GM03348 (cell line): ENCODE measurements around the gene DST.
"Not testable (repeated sequence)": the region's sequence is repeated elsewhere in the genome, so short reads cannot be mapped to it uniquely, and the experiment has no call there.

Experiments
- DNase-seq: peaks from one replicate; pipeline ENCODE4 v3.0.0; 2012; ENCODE audit warnings: low spot score

Gene DST

GRCh38 chr6:56571605-56572004 is 71.1 kb downstream of the DST start:
- DNase-seq, result no peak

- DNase-seq, result peak; percentile 36
Measured at GRCh38 chr6:56570413-56571359, 72.0 kb downstream of the DST start.

GRCh38 chr6:56567501-56567900 is 75.2 kb downstream of the DST start:
- no peak for DNase-seq

- not testable (repeated sequence) for DNase-seq
Measured at GRCh38 chr6:56562730-56563129, 80.0 kb downstream of the DST start.

GRCh38 chr6:56556751-56557540 is 85.7 kb downstream of the DST start:
- DNase-seq, result no peak

- DNase-seq, result no peak
Measured at GRCh38 chr6:56555438-56555872, 87.2 kb downstream of the DST start.

- DNase-seq, result peak; percentile 28
Measured at GRCh38 chr6:56552187-56553130, 90.2 kb downstream of the DST start.

GRCh38 chr6:56551409-56552120 is 91.1 kb downstream of the DST start:
- no peak for DNase-seq

- no peak for DNase-seq
Measured at GRCh38 chr6:56550301-56550700, 92.4 kb downstream of the DST start.

- DNase-seq, result no peak
Measured at GRCh38 chr6:56549014-56549413, 93.7 kb downstream of the DST start.

- no peak for DNase-seq
Measured at GRCh38 chr6:56547687-56548086, 95.0 kb downstream of the DST start.

- DNase-seq, result peak; percentile 88
Measured at GRCh38 chr6:56542364-56543331, 100.0 kb downstream of the DST start.

GRCh38 chr6:56541741-56542360 is 100.8 kb downstream of the DST start:
- no peak for DNase-seq

- DNase-seq, result peak; percentile 13
Measured at GRCh38 chr6:56541030-56541600, 101.6 kb downstream of the DST start.

- no peak for DNase-seq
Measured at GRCh38 chr6:56540232-56541029, 102.3 kb downstream of the DST start.

- no peak for DNase-seq
Measured at GRCh38 chr6:56539527-56540105, 103.1 kb downstream of the DST start.

- no peak for DNase-seq
Measured at GRCh38 chr6:56538851-56539250, 103.8 kb downstream of the DST start.

GRCh38 chr6:56537223-56537770 is 105.4 kb downstream of the DST start:
- DNase-seq, result no peak
